DND-41 (cell line): ENCODE data around the gene KDM1A.

Experiments
- EZH2 ChIP-seq: IDR thresholded peaks from 3 replicates; pipeline ENCODE4 v1.6.1; 2012; ENCODE audit warnings: borderline replicate concordance, low read depth, mild to moderate bottlenecking, moderate library complexity, low read length, inconsistent platforms; ENCODE audit not compliant: severe bottlenecking
- TF ChIP-seq, protein P1 (sequence below): IDR thresholded peaks from 2 replicates; pipeline ENCODE4 v1.5.1; 2012; ENCODE audit warnings: borderline replicate concordance, low read length, moderate library complexity, mild to moderate bottlenecking; ENCODE audit not compliant: poor library complexity, severe bottlenecking; ENCODE audit errors: extremely low read depth

DNA sequence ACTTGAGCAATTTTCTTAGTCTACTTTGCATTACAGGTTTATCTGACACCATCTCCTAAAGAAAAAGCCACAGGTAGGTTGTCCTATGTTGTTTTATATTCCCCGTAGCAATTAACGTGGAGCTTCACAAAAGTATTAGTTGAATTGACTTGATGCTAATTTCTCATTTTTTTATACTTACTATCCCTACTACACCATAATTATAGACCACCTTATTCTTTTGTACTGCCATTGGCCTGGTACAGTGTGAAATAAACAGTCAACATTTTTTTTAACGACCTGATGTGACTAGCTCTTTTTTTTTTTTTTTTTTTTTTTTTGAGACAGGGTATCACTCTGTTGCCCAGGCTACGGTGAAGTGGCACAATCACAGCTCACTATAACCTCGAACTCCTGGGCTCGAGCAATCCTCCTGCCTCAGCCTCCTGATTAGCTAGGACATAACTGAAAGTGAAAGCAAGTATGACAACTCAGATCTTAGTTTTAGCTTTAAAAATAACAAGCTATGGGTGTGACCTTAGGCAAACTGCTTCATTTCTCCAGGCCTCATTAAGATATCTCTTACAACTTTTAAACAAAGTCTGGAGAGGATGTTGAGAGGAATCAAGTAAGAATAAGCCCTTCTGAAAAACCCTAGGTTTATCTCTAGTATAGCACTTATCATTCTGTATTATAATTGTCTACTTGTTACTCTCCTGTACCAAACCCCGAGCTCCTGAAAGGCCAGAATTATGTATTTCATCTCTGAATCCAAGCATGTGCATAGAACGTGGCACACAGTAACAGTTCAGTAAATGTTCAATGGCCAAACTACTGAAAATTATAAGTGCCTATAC, 99.9 kb downstream of the KDM1A start:
- TF ChIP-seq, protein P1, sequence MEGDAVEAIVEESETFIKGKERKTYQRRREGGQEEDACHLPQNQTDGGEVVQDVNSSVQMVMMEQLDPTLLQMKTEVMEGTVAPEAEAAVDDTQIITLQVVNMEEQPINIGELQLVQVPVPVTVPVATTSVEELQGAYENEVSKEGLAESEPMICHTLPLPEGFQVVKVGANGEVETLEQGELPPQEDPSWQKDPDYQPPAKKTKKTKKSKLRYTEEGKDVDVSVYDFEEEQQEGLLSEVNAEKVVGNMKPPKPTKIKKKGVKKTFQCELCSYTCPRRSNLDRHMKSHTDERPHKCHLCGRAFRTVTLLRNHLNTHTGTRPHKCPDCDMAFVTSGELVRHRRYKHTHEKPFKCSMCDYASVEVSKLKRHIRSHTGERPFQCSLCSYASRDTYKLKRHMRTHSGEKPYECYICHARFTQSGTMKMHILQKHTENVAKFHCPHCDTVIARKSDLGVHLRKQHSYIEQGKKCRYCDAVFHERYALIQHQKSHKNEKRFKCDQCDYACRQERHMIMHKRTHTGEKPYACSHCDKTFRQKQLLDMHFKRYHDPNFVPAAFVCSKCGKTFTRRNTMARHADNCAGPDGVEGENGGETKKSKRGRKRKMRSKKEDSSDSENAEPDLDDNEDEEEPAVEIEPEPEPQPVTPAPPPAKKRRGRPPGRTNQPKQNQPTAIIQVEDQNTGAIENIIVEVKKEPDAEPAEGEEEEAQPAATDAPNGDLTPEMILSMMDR: no peak
- TF ChIP-seq EZH2: no peak
